NCI-H82 treated with DMSO at 0.1 percent for 48 hours (cell line): Measurements from ENCODE around the gene PADI1.

Experiments used
- DNase-seq: peaks from one replicate; lab custom pipeline; 2025; ENCODE audit not compliant: unreplicated experiment; lab: John Stamatoyannopoulos, UW

Gene PADI1

GRCh38 chr1:17204546-17205440, at the start of gene PADI1:
Gene PADI1 (plus strand): TSS chr1:17205128. CDS start chr1:17205218, 90 bp downstream.
- DNase-seq: no peak

- no peak for DNase-seq
These were observed 49.5 kb upstream of the PADI1 start for GRCh38 chr1:17155257-17155920.

GRCh38 chr1:17156108-17156507, 48.8 kb upstream of the PADI1 start:
- DNase-seq: no peak

GRCh38 chr1:17158961-17159360, 46.0 kb upstream of the PADI1 start:
- DNase-seq: no peak

- no peak for DNase-seq
These were observed 43.7 kb upstream of the PADI1 start for GRCh38 chr1:17161137-17161740.

- no peak for DNase-seq
These were observed 42.8 kb upstream of the PADI1 start for GRCh38 chr1:17161926-17162800.

GRCh38 chr1:17162941-17163340, 42.0 kb upstream of the PADI1 start:
- DNase-seq: no peak

- DNase-seq: no peak
These were observed 41.6 kb upstream of the PADI1 start for GRCh38 chr1:17163371-17163770.

GRCh38 chr1:17163789-17164666, 40.9 kb upstream of the PADI1 start:
- no peak for DNase-seq

- DNase-seq: no peak
These were observed 39.1 kb upstream of the PADI1 start for GRCh38 chr1:17165823-17166222.

- no peak for DNase-seq
These were observed 37.7 kb upstream of the PADI1 start for GRCh38 chr1:17167041-17167785.

- no peak for DNase-seq
These were observed 37.2 kb upstream of the PADI1 start for GRCh38 chr1:17167786-17168090.

- DNase-seq: no peak
These were observed 36.6 kb upstream of the PADI1 start for GRCh38 chr1:17168091-17168876.

GRCh38 chr1:17170571-17170970, 34.4 kb upstream of the PADI1 start:
- DNase-seq: no peak

GRCh38 chr1:17173217-17173616, 31.7 kb upstream of the PADI1 start:
- no peak for DNase-seq

GRCh38 chr1:17176306-17177061, 28.4 kb upstream of the PADI1 start:
- DNase-seq: no peak

- no peak for DNase-seq
These were observed 27.3 kb upstream of the PADI1 start for GRCh38 chr1:17177651-17178050.
